HFF-Myc (cell line): ENCODE data around the gene FLT3LG.

Experiments used
- DNase-seq: peaks from one replicate; pipeline ENCODE4 v3.0.0-alpha.2; 2011; ENCODE audit warnings: low read depth; ENCODE audit errors: extremely low read depth
- H3K4me3 ChIP-seq: replicated peaks from 2 replicates; pipeline ENCODE4 v1.5.1; 2011; ENCODE audit warnings: low read depth, mild to moderate bottlenecking, control low read depth, low read length
- TF ChIP-seq, protein P1 (sequence below): IDR thresholded peaks from 2 replicates; pipeline ENCODE4 v1.5.1; 2012; ENCODE audit warnings: mild to moderate bottlenecking, low read depth, low read length, control low read depth; ENCODE audit errors: missing control alignments

Gene FLT3LG

DNA sequence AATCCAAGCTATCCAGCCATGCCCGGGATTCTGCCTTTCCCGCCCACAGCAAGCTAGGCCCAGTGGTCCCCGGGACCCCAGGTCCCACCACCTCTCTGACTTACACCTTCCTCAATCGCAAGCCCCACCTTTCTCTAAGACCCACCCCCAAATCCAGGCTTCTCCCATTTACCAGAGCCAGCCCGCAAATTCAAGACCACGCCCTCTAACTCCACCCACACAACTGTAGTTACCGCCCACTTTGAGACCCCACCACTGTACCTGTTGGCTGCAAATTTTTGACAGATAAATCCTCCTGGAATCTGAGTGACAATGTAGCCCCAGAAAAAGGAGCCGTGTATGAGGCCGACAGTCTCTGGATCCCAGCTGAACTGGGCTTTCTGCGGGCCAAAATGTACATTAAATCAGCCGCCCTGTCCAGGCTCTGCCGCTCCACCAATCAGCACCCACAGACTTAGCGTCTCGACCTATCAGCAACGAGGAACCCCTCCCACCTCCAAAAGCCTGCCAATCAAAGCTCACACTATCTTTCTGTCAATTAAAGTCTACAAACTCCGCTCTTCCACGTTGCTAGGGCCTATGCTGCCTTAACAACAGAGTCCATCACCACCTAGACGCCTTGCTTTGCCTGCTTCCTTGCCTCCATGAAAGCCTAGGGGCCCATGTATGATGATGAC is 39.0 kb upstream of the FLT3LG start:
- no peak for DNase-seq
- no peak overlapping the region for H3K4me3 ChIP-seq
- TF ChIP-seq, protein P1, sequence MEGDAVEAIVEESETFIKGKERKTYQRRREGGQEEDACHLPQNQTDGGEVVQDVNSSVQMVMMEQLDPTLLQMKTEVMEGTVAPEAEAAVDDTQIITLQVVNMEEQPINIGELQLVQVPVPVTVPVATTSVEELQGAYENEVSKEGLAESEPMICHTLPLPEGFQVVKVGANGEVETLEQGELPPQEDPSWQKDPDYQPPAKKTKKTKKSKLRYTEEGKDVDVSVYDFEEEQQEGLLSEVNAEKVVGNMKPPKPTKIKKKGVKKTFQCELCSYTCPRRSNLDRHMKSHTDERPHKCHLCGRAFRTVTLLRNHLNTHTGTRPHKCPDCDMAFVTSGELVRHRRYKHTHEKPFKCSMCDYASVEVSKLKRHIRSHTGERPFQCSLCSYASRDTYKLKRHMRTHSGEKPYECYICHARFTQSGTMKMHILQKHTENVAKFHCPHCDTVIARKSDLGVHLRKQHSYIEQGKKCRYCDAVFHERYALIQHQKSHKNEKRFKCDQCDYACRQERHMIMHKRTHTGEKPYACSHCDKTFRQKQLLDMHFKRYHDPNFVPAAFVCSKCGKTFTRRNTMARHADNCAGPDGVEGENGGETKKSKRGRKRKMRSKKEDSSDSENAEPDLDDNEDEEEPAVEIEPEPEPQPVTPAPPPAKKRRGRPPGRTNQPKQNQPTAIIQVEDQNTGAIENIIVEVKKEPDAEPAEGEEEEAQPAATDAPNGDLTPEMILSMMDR: no peak

DNA sequence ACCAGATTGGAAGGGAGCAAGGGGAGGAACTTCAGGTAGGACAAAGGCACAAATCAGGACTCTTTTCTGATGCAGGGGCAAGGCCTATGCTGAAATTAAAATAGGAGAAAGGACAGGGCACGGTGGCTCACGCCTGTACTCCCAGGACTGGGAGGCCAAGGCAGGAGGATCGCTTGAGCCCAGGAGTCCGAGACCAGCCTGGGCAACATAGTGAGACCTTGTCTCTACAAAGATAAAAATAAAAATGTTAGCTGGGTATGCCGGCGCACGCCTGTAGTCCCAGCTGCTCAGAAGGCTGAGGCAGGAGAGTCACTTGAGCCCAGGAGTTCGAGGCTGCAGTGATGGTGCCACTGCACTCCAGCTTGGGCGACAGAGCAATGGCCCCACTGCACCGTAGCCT is 38.3 kb upstream of the FLT3LG start:
- H3K4me3 ChIP-seq: no peak overlapping the region
- TF ChIP-seq, protein P1: no peak
- no peak for DNase-seq

DNA sequence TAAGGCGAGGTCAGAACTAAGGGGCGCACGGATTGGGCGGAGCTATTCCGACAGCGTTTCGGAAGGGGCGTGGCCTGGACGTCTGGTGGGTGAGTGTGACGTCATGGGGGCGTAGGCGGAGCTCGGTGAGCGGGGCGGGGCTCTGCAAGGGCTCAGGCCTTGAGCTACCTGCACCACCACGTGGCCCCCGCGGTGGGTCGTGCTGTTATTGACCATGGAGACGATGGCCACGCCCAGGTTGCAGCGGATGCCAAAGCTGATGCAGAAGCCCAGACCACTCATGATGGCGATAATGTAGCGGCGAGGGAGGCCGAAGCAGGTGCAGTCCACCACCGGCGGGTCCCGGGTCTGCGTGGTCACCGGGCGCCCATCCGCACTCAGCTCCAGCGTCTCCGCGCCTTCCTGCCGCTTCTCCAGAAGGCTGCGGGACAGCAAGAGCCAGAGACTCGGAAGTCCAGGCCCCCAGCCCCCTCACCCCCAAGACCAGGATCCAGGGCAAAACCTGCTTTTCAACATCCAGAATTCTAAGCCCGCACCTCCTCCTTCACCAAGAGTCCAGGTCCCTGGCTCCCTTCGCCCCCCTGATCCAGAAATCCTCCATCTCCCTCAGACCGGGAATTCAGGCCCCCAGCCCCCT is 37.5 kb upstream of the FLT3LG start:
- DNase-seq: no peak
- no peak overlapping the region for H3K4me3 ChIP-seq
- TF ChIP-seq, protein P1: no peak

DNA sequence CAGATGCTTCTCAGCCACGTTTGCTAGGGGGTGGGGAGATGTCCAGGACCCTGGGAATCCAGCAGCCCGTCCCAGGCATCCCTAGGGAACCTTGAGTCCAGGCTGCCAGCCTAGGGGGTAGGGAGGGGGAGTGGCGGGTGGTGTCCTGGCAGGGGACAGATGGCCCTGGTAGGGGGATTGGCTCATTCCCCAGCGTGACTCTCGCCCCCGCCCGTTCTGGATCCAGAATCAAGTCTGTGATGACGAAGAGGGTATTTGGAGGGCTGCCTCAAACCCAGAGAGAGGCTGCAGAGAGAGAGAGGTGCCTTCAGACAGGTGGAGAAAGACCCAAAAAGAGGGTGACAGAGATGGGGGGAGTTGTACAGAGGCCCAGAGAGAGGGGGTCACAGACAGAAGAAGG is 36.8 kb upstream of the FLT3LG start:
- DNase-seq: no peak
- no peak overlapping the region for H3K4me3 ChIP-seq
- TF ChIP-seq, protein P1: no peak

DNA sequence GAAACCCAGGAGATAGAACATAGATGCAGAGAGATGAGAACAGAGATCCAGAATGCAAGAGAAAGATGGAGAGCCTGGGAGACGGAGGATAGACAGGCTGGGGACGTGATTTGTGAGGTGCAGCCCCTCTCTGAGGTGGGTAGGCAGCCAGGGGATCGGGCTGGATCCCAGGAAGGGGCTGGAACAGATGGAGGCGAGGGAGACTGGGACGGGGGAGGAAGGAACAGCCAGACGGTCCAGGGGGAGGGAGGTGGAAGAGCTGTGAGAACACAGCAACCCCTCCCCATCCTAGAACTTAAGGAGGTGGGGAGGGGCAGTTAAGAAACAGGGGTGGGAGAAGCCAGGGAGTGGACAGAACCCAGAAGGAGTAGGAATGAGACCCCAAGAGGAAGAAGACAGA is 35.8 kb upstream of the FLT3LG start:
- TF ChIP-seq, protein P1: no peak
- H3K4me3 ChIP-seq: no peak overlapping the region
- DNase-seq: no peak

DNA sequence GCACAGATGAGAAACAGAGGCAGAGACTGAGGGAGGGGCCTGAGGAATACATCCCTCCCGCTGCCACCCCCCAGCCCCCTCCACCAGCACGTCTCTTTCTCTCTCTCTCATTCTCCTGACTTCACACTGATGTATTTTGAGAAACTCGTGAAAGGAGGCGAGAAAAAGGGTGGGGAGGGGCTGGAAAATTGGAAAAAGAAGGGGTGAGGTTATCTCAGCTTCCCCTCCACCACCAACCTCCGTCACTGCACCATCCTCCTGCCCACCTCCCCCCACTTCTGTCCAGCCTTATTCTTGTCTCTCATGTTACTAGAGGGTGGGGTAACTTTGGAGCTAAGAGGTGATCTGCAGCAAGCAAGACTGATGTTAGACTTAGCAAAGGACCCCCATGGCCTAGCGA is 34.2 kb upstream of the FLT3LG start:
- no peak for DNase-seq
- TF ChIP-seq, protein P1: no peak
- H3K4me3 ChIP-seq: no peak overlapping the region
